Activated T-cell treated with anti-CD3 and anti-CD28 coated beads for 24 hours (primary cell): Measurements from ENCODE around the gene UQCRH.
A peak's percentile ranks its signal among the peaks of the same experiment; 100 is the strongest.
"Not testable (repeated sequence)": the region's sequence is repeated elsewhere in the genome, so short reads cannot be mapped to it uniquely, and the experiment has no call there.

ENCODE experiments used
- DNase-seq: peaks from one replicate; pipeline ENCODE4 v3.0.0-alpha.2; 2020; ENCODE audit warnings: low read depth

UQCRH gene

GRCh38 chr1:46334030-46334384, 30.5 kb downstream of the UQCRH start:
- no peak for DNase-seq

DNA sequence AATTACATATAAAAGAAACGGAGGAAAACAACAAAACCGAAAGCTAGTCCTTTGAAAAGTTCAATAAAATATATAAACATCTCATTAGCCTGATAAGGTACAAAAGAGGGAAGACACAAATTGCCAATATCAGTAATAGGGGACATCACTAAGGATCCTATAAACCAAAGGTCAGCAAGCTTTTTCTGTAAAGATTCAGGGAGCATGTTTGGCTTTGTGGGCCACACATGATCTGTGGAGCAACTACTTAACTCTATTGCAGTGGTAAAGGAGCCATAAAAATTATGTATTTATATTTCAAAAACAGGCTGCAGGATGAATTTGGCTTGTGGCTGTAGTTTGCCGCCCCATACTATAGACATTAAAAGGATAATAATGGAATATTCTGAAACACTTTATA, 31.6 kb downstream of the UQCRH start:
- no peak for DNase-seq

- not testable (repeated sequence) for DNase-seq
Observed at GRCh38 chr1:46337409-46337808, 33.9 kb downstream of the UQCRH start.

DNA sequence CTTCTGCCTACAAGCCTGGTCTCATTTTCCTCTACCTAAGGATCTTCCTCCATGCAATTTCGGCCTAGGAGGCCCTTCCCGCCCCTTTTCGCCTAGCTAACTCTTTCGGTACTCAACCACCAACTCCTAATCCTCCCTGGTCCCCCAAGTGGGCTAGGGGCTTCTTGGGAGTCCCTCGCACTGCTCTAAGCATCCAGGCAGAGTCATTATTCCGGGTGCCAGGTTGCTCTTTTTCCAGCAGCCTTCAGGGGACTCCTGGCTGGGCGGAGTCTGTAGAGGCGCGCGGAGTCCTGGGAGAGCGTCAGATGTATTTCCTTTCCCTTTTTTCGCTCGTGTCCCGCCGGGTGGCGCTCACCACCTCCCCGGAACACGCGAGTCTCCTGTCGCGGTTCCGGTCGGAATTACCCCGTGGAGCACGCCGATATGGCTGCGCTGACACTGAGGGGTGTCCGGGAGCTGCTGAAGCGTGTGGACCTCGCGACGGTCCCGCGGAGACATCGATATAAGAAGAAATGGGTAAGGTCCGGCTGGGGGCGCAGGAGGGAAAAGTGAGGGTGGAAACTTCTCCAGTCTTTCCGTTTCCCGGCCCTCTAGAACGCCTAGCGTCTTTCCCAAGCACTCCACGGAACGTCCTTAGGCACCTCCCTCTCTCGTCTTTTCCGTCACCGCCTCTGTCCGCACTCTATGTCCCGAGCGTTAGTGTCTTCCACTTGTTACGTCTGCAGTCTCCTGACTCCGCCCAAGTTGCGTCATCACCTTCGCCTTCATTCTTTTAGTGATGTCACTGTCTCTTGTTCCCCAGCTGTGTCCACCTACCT, 37.1 kb downstream of the UQCRH start, which contains the start of gene NSUN4:
Gene NSUN4, plus strand, starts transcription at position 404 of the 818 bp plus-strand sequence. Its CDS starts 20 bp downstream, at position 424.
- peak; percentile 83 for DNase-seq

- no peak for DNase-seq
Observed at GRCh38 chr1:46341222-46342083, 38.0 kb downstream of the UQCRH start.

DNA sequence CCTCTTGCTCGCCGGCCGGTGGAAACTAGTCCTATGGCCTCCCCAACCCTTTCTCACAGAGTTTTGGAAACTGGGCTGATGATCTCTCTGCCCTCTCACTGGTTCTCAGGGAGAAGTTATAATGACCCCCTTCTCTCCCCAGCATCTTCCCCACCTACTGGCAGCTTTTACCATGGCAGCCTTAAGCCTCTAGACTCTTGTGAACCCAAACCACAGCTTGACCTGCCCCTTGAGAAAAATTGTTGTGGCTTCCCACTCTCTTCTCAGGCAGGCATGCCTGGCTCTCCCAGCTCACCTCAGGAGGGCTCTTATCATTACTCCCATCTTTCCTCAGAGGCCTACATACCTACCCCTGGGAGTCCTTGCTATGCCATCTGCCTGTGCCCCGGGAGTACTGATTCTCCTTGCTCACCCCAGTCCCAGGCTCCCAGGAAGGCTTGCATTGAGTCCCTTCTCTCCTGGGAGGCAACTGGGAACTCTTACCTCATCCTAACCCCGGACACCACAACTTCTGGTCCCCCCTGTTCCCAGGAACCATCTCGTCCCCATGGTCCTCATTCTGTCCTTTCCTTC, 38.7 kb downstream of the UQCRH start:
- DNase-seq, result no peak

DNA sequence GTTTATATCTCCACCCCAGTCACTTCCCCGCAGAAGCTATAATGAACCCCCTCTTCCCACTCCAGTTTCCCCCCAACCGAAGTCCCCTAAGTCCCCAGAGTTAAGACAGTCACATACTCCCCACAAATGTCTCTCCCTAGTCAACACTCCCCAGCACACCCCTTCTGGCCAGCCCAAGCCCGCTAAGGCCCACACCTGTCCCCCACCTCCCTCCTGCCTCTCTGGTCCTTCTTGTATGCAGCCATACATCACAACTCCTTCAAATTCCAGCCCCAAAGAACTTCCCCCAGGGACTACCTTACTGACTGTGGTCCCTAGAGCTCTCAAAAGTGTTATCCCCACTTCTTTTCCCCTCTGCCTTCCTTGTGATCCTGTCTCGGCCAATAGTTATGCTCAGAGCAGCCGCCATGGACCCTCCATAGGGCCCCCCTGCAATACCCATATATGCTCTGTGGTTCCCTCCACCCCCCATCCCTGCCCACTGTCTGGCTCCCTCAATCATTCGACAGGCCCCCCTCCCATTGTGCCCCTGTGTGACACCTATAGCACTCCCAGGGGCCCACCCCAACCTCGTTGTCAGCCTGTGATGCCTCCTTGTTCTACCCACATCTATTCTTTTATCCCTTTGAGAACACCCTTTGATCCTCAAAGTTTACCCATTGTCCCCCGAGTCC, 39.3 kb downstream of the UQCRH start:
- no peak for DNase-seq

- DNase-seq, result no peak
Observed at GRCh38 chr1:46343351-46343695, 39.8 kb downstream of the UQCRH start.

DNA sequence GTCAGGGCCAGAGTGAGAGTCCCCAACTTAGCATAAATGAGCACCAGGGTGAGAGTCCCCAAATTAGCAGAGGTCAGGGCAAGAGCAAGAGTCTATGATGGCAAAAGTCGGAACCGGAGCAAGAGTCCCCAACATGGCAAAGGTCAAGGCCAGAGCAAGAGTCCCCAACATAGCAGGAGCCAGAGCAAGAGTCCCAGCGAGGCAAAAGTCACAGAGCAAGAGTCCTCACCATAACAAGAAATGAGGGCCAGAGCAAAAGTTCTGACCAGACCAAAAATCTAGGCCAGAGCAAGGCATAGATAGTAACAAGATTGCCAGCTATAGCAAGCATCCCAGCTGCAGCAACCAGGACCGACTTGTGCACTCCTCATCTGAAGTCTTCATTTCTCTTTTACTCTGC, 40.2 kb downstream of the UQCRH start:
- DNase-seq, result no peak

- DNase-seq, result no peak
Observed at GRCh38 chr1:46344481-46344880, 41.0 kb downstream of the UQCRH start.

- no peak for DNase-seq
Observed at GRCh38 chr1:46345281-46345680, 41.8 kb downstream of the UQCRH start.

- DNase-seq, result no peak
Observed at GRCh38 chr1:46352363-46352762, 48.9 kb downstream of the UQCRH start.

GRCh38 chr1:46355920-46356319, 52.4 kb downstream of the UQCRH start:
- not testable (repeated sequence) for DNase-seq

- DNase-seq, result no peak
Observed at GRCh38 chr1:46362158-46362557, 58.7 kb downstream of the UQCRH start.

- no peak for DNase-seq
Observed at GRCh38 chr1:46363121-46363520, 59.6 kb downstream of the UQCRH start.

GRCh38 chr1:46364612-46365011, 61.1 kb downstream of the UQCRH start:
- no peak for DNase-seq

- DNase-seq, result not testable (repeated sequence)
Observed at GRCh38 chr1:46365796-46366195, 62.3 kb downstream of the UQCRH start.
